ENCODE data around the gene TRIP12.

Gene TRIP12

GRCh38 chr2:229714080-229714735, 207.6 kb downstream of the TRIP12 start, which contains the start of gene DNER:
Gene DNER, minus strand, starts transcription at chr2:229714555. Its CDS starts 132 bp downstream, at chr2:229714423.
- DNase-seq: peak in 1 of 2 experiments; percentile 3

Measured in activated CD4-positive, alpha-beta T cell treated with anti-CD3 and anti-CD28 coated beads, Interleukin-2, amount 50 U/mL, for 4 hours (primary cell).